Renal cortical epithelial cell (primary cell): ENCODE results near the gene SC5D. TPM values are rescaled to one million over a fixed set of nuclear protein-coding genes. Genes with fewer than 3 reads are reported as not detected.

ENCODE experiments used
- DNase-seq: peaks from one replicate; pipeline ENCODE4 v3.0.0-alpha.2; 2011; ENCODE audit warnings: low read depth
- total RNA-seq: library from RNA; depleted of rRNA; stranded (reverse); fragments of >200 nt; gene quantifications from 2 replicates; pipeline ENCODE4 v1.2.3, GENCODE V29; 2014

The SC5D gene
- total RNA-seq, result 51.0 and 73.3 TPM in 2 replicates

DNA sequence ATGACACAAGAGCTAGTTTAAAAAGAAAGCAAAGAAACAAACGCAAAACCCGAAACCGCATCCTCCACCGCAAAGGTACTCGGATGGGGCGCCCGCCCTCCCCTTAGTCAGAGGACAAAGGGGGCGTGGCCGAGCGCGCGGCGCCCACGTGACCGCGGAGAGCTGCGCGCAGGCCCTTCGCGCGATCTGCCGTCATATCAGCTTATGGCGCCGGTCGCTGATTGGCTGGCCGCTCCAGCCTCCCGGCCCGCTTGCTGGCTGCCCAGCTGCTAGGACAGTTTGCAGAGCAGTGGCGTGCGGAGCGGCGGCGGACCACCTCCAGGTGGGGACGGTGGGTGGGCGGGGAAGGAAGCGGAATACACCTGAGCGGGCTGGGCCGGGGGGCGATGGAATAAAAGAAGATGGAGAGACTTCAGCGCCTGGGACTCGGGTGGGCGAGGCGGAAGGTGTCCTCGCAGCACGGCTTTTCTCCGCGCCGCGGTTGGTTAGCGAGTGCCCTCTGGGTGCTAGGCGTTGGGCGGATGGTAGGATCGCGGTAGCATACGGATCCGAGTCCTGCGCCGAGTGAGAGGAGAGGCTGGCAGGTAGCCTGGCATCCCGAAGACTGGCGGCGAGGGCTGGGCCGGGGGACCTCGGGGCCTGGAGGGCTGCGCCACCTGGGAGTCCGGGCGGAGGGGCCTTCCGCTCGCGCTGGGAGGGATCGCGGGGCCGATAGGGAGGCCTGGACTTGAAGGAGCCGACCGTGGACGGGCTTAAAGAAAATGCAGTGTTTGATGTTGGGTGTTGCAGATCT, at the start of gene SC5D:
TSS of gene SC5D (plus strand) at position 277 of the 793 bp plus-strand sequence. CDS start 10,605 bp downstream, outside the sequence.
- peak; percentile 82 for DNase-seq

DNA sequence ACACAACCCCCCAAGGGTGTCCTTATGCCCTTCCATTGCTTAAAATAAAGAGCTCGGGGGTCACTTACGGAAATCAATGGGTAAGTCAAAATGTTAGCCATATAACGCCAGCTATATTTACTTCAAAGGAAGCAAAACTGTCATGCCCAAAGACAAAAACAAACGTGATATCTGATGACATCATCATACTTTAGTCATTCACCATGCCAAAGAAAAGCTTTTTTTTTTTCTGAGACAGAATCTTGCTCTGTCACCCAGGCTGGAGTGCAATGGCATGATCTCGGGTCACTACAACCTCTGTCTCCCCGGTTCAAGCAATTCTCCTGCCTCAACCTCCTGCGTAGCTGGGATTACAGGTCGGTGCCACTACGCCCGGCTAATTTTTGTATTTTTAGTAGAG, 47.7 kb upstream of the SC5D start:
- DNase-seq, result no peak

- no peak for DNase-seq
Measured at GRCh38 chr11:121246021-121246768, 46.4 kb upstream of the SC5D start.

- DNase-seq, result no peak
Measured at GRCh38 chr11:121246769-121247035, 45.9 kb upstream of the SC5D start.

DNA sequence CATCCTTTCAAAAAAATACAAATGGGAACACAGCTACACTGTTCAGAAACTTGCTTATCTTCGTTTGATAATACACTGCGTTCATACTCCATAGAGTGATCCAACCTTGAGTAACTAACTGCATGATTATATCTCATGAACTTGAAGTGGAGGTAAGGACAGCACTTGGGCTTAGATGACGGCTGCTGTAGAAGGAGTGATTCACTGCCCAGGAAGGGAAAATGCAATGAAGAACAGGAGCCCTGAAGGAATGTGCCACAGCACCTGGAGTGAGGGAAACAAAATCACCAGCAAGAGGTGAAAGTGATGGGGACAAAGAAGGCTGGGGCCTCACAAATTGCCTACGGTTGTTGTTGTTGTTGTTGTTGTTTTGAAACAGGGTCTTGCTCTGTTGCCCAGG, 44.1 kb upstream of the SC5D start:
- DNase-seq, result no peak

GRCh38 chr11:121249039-121249663, 43.4 kb upstream of the SC5D start:
- peak; percentile 76 for DNase-seq

DNA sequence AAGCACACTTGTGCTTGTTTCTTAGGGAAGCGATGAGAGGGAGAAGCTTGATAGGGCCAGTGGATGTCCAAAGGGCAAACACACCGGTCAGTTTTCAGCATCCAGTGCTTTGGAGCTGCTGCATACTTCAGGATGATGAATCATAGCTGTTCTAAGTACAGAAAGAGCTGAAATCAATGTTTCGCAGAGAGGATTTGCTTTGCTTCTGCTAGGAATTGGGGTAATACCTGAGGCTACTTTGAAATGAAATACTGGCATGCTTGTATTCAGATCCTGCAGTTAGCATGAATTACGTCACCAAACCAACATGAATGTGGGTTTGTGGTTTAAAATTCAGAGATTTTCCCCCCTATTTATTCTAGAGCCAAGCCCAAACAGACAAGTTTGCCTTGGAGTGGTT, 41.7 kb upstream of the SC5D start:
- peak; percentile 17 for DNase-seq

GRCh38 chr11:121253951-121254350, 38.6 kb upstream of the SC5D start:
- peak; percentile 42 for DNase-seq

DNA sequence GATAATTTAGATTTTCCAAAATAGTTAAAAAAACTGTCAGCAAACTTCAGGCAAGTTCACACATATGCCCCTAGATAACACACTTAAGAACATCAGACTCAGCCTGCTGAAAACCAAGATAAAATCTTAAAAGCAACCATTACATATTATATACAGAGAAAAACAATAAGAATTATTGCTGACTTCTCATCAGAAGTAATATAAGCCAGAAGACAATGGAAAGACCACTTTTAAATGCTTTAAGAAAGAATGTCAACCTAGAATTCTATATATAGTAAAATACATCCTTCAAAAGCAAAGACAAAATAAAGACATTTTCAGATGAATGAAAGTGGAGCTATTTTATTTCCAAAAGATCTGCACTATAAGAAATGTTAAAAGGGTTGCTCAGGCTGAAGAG, 37.8 kb upstream of the SC5D start:
- no peak for DNase-seq

GRCh38 chr11:121255473-121256125, 37.0 kb upstream of the SC5D start:
- no peak for DNase-seq

- no peak for DNase-seq
Measured at GRCh38 chr11:121257289-121257688, 35.3 kb upstream of the SC5D start.

DNA sequence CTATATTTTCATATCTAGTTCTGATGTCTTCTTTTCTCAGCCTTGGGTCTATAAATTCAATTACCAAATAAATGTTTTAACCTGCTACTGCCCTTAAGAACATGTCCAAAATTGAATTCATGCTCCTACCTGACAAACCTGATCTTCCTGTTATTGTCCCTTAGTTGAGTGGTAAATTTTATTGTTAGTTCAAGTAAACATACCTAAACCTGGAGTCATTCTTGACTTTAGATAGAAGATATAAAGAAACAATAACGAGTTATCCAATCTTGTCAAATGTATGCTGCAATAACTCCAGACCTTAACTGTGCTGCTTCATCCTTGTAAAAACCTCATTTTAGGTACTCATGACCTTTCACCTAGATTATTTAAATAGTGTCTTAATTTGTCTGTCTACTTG, 34.6 kb upstream of the SC5D start:
- peak; percentile 32 for DNase-seq

GRCh38 chr11:121265586-121265985, 27.0 kb upstream of the SC5D start:
- no peak for DNase-seq

DNA sequence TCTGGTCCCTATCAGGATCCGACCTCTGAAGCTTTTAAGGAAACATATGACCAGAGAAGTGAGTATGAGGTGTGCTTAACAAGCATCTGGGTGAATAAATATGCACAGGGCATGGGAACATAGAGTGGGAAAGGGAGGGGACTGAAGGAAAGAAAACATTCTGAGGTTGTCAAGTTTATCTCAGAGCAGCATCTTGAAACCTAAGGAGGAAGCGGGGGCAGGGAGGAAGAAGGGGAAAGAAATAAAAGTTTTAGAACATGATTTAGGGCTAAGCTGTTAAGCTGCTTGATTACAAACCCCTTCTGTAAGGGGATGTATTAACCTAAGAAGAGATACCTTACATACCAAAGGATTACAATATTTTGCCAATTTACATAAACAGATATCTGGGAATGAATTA, 24.0 kb upstream of the SC5D start:
- no peak for DNase-seq

DNA sequence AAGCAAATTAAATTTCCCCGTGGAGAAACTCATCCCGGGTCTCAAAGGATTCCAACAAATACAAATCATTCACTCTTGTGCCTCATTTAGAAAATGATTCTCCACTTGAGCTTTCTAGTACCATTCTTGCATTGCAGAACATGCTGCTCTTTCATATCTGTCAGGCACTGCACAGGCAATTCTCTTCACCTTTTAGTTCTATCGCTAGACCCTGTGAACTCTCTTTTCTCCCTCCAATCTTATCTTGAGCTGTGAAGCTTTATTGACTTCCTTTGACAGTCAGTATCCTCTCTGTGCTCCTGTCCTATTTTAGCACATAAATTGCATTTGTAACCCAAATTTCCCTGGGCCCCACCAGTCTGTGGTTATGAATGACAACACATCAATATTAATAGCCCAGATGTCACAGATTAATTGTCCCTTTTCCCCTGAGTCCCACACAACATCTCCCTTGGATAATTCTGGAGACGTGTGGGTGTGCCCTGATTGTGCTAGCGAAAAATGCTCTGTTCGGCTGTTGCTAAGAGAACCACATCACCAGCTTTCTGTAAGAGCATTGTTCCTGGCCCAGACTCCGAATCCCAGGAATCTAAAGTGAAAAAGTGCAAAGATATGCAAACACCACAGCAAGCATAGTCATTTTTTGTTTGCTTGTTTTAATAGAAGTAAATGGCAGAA, 22.4 kb upstream of the SC5D start:
- DNase-seq, result no peak

GRCh38 chr11:121274332-121274991, 18.1 kb upstream of the SC5D start:
- DNase-seq, result no peak

DNA sequence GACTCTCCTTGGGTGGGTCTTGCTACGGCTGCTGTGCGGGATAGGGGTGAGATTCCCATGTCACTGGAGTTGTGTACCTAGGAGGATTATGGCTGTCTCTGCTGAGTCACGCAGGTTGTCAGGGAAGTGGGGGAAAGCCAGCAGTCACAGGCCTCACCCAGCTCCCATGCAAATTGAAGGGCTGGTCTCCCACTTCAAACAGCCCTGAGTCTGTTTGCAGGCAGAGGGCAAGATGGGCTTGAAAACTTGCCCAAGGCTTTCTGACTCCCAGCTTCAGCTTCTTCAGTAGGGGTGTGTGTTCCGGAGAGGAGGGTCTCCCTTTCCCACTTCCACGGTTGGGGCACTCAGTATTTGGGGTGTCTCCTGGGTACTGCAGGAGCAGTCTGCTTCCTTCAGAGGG, 10.9 kb upstream of the SC5D start:
- no peak for DNase-seq

- peak; percentile 9 for DNase-seq
Measured at GRCh38 chr11:121282386-121282785, 10.2 kb upstream of the SC5D start.

DNA sequence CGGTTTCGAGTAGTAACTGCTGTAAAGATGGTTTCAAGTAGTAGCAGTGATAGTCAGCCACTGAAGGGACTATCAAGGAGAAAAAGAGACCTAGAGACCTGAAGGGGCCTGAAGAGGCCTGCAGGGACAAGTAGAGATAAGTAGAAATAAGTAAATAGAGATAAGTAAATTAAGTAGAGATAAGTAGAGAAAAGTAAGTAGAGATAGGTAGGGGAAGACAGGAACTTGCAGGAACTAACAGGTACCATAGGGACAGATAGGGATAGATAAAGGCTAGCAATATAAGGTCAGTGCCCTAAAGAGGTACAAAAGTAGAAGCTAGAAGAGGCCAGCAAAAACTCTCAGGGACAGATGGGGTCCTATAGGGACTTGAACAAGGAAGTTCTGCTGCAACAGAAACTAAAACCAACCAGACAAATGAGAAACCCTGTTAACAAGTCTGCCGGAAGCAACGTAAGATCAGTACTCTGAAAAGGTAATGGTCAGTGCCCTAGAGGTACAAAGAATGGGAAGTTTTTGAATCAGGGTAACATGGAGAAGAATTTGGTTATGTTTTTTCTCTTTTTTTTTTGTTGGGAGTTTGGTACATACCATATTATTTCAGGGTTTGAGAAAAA, 9.6 kb upstream of the SC5D start:
- no peak for DNase-seq

DNA sequence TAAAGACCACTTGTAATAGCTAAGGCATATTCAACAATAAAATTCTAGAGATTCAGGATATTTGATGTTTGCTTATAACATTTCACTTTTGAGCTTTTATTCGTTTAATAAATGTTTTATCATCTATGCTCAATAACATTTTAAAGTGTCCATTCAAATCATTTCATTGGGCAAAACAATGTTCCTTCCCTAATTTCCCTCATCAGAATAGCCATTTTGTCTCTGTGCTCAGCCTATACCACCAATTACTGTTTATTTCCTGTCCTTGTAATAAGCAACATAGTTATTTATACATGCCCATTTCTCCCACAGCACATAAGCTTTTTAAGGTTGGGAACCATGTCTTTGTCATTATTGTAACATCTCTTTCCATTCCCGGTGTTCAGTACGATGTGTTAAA, 1.3 kb upstream of the SC5D start:
- DNase-seq, result no peak
